ENCODE results near the gene RFLNA. TPM values are rescaled to one million over a fixed set of nuclear protein-coding genes. Genes with fewer than 3 reads are reported as not detected.
"Not testable (repeated sequence)": the region's sequence is repeated elsewhere in the genome, so short reads cannot be mapped to it uniquely, and the experiment has no call there.

Gene RFLNA
- polyA plus RNA-seq, 10 donors: 2.7 to 17.5 (median 7.9) TPM

DNA sequence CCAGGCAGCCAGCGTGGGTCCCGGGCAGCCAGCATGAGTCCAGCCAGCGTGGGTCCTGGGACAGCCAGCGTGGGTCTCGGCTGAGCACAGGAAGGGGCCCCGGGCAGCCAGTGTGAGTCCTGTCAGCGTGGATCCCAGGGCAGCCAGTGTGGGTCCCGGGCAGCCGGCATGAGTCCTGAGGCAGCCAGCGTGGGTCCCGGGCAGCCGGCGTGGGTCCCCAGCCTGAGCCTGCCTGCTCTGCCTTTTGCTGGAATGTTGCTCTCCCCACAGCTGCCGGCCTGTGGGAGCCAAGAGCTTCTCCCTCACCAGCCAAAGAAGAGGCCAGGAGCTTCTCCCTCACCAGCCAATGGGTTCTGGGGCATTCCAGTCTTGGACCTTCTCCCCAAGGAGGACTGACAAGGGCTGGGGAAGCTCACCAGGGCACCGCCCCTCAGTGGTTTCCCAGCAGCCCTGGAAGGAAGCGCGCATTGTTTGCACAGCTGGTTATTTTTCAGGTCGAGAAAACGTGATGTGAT is 15.0 kb upstream of the RFLNA start:
- DNase-seq: peak in 1 of 3 donors; percentile 68

DNA sequence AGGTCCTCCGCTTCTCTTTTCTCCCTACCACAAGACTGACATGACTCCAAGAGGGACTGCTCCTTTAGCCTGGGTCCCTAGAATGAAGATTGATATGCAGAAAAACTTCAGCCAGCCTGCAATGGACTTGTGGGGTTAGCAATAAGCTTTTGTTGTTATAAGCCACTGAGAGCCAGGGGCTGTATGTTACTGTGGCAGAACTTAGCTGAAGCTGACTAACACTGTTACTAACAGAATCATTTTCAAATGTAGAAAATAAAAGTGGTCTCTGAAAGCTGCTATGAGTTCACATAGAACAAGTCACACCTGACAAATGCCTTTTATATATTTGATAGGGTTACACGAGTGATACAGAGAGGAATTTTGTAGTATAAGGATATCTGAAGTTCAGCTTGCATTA is 13.6 kb upstream of the RFLNA start:
- no peak for DNase-seq

DNA sequence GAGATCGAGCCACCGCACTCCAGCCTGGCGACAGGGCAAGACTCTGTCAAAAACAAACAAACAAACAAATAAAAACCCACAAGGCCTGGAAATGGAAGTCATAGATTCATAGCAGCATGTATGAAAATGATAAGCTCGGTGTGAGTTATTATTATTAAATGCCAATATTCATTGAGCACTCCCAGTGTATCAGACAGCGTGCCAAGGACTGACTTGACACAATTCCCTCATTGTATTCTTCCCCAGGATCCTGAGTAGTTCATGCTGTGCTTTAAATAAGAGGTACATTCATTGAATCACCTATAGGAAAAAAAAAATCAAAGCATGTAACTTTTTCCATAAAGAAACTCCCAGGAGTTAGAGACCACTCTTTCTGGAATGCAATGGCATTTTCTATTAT is 12.6 kb upstream of the RFLNA start:
- DNase-seq: no peak

DNA sequence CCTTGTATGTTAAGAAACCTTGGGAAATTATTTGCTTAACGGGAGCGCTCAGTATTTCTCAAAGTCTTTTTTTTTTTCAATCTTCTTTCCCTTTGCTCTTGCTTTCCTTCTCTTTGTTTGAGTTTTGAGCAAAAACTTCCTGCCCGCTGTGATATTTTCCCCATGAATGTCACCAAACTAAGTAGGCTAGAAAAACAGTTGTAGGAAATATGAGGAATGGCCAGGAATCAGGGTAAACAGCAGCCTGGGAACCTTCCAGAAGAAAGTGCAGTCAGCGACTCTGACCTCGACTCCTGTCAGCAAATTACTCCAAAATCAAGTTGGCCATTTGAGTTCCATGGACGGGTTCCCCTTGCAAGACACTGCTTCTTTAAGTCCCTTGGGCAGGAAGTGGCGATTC is 11.6 kb upstream of the RFLNA start:
- DNase-seq: no peak

- no peak for DNase-seq
These were observed 10.5 kb upstream of the RFLNA start for GRCh38 chr12:124284368-124284767.

- DNase-seq: peak in 1 of 3 donors; percentile 22
These were observed 8.5 kb upstream of the RFLNA start for GRCh38 chr12:124286414-124286813.

DNA sequence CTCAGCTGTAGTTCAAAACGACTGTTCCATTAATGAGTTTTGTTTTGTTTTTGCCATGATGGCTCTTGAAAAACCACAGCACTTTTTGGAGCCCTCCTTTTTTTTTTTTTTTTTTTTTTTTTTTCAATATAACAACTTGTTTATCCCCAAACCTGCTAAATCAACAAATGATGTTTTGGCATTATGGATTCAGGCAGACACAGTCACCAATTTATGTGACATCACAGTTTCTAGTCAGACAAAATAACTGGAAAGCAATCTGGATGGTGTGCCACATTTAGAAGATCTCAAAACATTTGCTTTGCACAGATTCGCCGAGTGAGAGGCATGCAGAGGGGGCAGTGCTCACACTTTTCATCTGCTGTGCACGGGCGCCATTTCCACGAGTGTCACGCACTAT is 7.9 kb upstream of the RFLNA start:
- no peak for DNase-seq

DNA sequence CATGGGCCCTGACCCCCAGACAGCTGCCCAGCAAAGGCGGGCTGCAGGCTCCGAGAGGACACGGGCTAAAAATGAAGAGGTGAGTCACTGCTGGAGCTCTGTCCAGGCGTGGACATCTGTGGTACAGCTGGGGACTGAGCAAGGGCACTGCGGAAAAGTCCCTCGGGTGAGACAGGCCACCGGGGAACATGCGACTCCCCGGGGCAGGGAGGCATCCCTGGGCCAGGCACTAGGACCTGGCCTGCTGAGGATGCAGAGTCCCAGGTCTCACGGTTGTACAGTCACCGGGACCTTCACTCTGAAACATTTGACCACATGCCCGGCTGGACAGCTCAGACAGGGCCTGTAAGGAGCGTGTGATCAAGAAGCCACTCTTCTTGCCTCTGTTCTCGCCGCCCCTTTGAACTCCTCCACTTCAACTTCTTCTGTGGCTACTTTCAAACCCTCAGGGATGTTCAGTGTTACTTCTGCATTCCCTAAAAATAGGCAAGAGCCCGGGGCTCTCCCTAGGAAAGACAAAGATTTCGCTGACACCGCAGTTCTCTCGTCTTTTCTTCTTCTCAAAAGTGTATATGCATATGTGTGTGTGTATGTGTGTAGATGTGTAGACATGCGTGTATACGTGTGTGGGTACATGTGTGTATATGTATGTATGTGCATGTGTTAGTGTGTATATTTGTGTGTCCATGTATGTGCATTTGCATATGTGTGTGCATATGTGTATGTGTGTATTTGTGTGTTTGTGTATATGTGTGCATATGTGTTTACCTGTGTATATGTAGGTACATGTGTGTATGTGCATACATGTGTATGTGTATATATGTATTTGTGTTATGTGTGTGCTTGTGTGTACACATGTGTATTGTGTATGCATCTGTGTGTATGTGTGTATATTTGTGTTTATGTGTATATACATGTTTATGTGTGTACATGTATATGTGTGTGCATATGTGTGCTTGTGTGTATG is 5.0 kb upstream of the RFLNA start:
- peak in 1 of 3 donors; percentile 37 for DNase-seq

DNA sequence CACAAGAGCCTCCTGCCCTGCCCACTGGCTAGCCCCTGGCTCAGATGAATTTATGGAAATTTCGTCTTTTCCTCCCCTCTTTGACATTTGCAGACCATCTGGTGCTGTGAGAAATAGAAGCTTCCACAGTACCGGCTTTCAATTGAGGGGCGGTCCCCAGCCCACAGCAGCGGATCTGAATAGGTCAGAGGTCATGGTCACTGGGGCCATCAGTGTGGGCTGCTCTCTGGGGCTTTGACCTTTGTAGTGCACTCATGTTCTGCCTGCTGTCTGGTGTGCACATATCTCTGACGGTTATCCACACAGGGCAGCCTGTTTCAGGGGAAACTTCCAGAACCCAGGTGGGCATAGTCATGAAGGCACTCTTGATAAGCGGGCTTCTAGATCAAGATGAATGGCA is 2.5 kb upstream of the RFLNA start:
- no peak for DNase-seq

DNA sequence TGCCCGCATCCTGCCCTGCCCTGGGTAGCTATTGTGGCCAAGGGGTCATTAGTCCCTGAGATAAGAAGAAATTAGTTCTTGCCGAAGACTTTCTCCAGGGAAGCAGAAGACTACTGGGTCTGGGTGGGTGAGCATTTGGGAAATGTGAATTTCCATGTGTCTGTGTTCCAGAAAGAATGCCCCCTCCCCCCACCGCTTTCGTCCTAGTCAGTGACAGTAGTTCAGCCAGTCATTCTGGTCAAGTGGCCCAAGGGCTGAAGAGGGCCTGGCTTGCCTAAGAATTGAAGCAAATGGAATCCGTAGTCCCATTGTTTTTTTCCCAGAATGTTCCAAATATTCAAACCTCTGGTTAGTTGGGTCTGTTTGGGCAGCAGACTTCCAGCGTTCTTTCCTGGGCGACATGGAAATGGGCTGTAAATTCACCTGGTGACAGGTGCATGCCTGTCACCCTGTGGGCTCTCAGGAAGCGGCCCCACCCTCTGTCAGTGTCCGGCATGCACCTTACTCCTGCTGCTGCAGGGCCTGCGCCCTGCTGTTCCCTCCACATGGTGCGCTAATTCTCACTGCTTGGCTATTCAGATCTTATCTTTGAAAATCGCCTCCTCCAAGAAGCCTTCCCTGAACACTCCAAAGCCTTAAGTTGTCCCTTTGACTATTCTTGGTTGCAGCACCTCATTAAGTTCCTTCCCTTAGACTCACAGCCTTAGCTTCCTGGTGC is 1.4 kb upstream of the RFLNA start:
- no peak for DNase-seq

DNA sequence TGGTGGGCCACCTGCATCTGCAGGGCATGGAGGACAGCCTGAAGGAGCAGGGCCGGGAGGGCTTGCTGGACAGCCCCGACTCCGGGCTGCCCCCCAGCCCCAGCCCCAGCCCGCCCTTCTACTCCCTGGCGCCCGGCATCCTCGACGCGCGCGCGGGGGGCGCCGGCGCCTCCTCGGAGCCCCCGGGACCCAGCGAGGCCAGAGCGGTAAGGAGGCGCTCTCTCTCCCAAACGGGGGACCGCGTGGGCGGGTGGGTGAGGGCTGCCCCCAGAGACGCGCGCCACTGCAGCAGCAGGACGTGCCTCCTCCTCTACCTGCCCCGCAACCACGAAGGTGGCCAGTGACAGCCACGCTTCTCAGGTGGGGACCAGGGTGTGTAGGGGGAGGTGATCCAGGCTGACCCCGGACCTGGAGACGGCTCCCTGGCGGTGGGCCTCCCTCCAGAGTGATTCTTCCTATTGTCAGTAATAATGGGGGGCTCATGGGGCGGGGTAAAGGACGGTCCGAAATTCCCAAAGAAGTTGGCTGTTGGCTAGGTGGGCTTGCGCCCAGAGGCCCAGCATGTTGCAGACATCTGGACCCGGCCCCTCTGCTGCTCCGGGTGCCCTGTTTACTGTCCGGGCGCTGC is 652 bp downstream of the RFLNA start:
- peak in 1 of 3 donors; percentile 54 for DNase-seq

DNA sequence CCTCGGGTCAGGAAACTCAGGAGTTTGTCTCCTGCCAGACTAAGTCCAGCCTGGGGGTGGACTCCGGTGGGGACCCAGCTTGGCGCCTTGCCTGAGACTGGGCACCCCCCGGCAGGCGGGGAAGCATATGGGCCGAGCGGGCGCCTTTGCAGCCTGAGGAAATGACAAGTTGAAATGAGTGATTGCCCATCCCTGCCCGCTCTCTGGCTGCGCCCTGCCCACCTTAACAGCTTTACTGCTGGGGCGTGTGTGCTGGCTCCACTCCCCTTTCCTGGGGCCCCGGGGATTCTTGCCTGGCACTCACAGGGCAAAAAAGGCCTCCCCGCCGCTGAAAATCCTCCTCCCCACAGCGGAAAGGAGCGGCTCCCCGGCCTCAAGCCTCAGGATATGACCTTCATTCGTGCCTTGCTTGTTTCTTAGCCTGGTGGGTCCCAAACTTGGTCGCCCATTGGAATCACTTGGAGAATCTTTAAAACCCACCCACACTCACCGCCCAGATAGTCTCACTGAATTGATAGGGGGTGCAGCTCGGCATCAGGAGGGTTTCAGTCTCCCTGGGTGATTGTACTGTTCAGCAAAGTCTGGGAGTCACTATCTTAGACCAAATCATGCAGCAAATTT is 1.5 kb downstream of the RFLNA start:
- no peak for DNase-seq

DNA sequence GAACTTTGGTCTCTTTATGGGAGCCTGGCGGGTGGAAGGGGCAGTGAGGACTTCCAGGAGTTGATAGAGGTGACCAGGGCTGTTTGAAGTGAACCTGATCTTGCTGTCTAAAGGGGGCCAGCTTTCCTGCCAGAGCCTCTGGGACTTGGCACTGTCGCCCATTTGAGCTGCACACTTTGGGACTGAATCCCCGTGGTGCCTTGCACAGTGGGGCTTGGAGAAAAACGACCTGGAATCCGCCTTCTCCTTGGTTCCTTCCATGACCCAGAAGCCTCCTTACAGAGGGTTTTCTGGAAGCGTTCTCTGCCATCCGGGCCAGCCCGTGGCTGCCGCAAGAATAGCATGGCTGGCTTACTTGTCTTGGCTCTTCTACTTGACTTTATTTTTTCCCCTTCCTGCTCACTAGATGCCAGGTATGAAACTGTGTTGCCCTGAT is 2.0 kb downstream of the RFLNA start:
- DNase-seq: no peak

DNA sequence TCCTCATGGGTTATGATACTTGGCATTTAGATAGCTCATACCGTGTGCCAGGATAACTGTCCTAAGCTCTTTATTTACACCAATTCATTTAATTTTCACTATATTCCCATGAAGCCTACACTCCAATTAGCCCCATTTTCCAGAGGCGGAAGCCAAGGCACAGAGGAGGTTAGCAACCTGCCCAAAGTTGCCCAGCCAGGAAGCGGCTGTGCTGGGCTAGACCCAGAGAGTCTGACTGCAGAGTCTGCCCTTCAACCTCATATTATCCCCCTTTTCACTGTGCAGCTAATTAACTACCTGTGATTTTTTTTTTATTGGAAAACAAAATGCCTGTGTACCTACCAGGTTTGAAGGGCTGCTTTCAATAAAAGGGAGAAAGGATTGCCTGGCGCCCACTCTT is 2.5 kb downstream of the RFLNA start:
- no peak for DNase-seq

- DNase-seq: no peak
These were observed 3.0 kb downstream of the RFLNA start for GRCh38 chr12:124297856-124298255.

DNA sequence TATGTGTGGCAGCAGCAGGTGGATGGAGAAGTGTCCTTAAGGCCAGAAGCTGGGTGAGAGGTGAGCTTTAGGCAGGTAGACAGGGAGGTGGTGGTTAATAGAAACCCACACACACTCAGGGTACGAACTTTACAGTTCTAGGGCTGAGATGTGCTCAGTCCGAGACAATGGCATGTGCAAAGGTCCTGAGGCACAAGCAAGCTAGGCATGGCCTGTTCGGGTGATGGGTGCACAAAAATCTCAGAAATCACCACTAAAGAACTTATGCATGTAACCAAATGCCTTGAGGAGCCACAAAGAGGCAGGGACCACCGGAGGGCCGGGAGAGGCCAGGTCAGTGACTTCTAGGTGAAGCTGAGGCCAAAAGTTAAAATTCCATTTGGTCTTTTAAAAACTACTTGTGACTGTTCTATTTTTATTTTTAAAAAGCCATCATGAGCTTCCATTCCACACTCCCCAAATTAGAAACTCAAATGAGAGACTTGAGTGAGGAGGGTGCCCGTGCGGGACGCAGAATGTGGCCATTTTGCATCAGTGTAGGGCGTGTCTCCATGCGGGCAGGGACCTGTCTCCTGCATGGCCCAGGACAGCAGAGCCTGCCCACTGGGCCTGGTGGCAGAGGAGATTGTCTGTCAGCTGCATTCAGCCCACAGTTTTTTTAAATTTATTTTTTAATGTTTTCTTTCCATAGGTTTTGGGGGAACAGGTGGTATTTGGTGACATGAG is 4.0 kb downstream of the RFLNA start:
- no peak for DNase-seq

GRCh38 chr12:124299628-124300388 is 4.9 kb downstream of the RFLNA start:
- DNase-seq: no peak

DNA sequence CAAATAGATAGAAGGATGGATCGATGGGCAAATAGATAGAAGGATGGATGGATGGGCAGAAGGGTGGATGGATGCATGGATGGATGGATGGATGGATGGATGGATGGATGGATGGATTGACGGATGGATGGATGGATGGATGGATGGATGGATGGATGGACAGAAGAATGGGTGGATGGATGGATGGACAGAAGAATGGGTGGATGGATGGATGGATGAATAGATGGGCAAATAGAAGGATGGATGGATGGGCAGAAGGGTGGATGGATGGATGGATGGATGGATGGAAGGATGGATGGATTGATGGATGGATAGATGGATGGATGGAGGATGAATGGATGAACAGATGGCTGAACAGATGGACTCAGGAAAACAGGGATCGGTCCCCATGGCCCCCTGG is 5.8 kb downstream of the RFLNA start:
- DNase-seq: not testable (repeated sequence)

GRCh38 chr12:124301084-124301654 is 6.3 kb downstream of the RFLNA start:
- no peak for DNase-seq

- no peak for DNase-seq
These were observed 7.4 kb downstream of the RFLNA start for GRCh38 chr12:124302241-124302806.
